ENCODE data around the gene GAA.

GAA gene

DNA sequence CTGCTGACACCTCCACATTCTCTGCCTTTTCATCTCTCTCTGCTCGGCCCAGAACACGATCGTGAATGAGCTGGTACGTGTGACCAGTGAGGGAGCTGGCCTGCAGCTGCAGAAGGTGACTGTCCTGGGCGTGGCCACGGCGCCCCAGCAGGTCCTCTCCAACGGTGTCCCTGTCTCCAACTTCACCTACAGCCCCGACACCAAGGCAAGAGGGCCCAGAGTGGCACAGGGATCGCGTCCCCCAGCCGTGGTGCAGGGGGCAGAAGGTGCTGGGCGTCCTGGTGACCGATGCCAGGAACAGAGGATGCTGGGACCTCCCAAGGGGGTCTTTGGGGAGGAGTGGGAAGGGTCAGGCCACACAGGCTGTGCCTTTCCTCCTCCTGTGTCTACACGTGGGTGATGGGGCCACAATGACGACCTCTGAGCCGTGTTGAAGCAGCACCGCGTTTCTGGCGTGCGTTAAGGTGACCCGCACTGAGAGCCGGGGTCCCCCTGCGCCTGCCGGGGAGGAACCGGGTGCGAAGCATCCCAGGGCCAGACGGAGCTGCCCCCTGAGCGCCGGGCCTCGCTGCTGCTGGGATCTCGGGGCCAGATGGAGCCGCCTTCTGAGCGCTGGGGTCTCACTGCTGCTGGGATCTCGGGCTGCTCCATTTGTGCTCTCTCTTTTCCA is 17.4 kb downstream of the GAA start:
- DNase-seq, result no peak

DNA sequence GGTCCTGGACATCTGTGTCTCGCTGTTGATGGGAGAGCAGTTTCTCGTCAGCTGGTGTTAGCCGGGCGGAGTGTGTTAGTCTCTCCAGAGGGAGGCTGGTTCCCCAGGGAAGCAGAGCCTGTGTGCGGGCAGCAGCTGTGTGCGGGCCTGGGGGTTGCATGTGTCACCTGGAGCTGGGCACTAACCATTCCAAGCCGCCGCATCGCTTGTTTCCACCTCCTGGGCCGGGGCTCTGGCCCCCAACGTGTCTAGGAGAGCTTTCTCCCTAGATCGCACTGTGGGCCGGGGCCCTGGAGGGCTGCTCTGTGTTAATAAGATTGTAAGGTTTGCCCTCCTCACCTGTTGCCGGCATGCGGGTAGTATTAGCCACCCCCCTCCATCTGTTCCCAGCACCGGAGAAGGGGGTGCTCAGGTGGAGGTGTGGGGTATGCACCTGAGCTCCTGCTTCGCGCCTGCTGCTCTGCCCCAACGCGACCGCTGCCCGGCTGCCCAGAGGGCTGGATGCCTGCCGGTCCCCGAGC is 17.9 kb downstream of the GAA start:
- DNase-seq, result no peak

DNA sequence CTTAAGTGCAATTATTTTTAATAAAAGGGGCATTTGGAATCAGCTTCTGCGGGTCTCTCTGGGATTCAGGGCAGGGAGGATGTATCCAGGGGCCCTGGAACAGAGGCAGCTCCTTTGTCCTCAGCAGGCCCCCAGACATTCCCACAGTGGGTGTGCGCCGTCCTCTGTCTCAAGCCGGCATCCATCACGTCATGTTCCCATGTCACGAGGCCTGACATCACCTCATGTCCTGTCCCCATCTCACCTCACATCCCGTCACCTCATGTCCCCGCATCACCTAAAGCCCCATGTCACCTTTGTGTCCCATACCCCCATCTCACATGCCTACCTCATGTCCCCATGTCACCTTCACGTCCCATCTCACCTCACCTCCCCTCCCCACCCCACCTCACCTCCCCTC is 18.5 kb downstream of the GAA start:
- DNase-seq, result no peak

DNA sequence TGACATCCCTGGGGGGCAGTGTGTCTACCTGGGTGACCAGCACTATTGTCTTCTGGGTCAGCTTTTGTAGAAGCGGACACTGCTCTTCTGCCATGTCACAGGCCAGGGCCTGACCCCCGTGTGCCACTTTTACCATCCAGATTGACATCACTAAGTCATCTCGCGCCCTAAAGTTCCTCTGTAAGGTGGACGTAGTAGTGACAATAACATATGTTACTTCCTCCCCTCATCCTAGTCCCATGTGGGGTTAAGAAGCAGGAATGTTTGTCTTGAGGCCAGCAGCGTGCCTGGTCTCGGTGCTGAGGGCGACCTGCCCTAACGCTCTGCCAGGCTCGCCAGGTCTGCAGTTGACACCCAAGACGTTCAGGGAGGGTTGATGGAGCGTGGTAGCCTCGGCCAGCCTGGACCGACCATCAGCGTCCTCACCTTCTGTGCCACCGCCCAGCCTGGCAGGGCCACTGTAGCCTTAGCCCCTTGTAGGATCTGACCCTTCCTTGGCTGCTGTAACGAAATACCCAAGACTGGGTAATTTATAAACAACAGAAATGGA is 20.7 kb downstream of the GAA start:
- DNase-seq, result no peak

DNA sequence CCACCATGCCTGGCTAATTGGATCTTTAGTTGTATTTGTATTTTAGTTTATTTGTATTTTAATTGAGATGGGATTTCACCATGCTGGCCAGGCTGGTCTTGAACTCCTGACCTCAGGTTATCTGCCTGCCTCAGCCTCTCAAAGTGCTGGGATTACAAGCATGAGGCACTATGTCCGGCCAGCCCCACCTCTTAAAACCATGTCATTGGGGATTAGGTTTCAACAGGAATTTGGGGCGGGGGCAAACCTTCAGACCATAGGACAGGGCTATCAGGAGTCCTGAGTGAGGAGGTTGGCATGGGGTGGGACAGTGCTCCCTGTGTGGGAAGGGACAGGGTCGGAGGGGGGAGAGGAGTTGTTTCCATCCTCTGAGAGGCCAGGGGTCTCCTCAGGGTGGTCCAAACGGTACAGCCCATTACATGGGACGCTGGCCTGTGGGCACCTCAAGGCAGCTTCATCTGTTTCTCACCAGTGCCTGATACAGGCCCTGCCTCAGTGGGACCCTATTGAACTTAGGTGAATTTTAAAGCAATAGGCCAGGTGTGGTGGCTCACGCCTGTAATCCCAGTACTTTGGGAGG is 21.6 kb downstream of the GAA start:
- DNase-seq, result no peak

DNA sequence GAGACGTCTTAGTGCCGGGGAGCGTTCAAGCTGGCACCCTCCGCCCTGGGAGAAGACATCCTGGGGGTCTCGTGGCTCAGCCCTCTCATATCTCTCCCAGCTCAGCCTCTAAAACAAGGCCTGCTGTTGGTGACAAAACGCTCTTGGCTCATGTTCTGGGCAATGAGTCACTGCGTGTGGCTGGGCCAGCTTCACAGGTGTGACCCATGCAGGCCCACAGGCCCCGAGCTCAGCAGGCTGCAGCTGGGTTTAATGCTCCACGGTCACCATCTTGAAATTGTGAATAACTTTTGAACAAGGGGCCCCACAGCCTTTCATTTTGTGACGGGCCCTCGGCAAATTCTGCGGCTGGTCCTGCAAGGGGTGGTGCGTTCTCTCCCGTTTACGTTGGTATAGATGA is 22.4 kb downstream of the GAA start:
- DNase-seq, result no peak

DNA sequence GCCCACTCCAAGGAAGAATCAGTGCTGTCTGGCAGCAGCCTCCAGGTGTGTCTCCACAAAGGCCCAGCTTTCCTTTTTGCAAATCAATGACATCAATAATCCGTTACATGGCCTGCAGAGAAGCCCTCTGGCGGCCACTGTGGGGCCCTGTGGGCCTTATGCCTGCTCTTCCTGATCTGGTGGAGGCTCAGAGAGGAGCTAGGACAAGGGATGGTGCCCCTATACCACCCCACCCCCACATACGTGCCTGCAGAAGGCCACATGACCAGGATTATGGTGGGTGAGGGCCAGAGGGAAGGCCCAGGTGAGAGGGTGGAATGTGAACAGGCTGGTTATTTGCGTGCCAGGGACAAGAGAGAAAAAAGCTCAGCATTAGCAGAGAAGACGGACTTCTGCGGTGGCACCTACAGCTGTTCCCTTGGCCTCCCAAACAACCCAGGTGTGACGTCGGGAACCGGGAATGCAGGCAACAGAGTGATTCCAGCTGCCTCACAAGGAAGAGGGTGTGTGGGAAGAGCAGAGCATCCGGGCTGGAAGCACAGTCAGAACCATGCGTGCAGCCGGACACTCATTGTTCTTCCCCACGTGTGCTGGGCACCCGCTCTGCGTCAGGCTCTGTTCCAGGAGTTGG is 23.1 kb downstream of the GAA start:
- no peak for DNase-seq

DNA sequence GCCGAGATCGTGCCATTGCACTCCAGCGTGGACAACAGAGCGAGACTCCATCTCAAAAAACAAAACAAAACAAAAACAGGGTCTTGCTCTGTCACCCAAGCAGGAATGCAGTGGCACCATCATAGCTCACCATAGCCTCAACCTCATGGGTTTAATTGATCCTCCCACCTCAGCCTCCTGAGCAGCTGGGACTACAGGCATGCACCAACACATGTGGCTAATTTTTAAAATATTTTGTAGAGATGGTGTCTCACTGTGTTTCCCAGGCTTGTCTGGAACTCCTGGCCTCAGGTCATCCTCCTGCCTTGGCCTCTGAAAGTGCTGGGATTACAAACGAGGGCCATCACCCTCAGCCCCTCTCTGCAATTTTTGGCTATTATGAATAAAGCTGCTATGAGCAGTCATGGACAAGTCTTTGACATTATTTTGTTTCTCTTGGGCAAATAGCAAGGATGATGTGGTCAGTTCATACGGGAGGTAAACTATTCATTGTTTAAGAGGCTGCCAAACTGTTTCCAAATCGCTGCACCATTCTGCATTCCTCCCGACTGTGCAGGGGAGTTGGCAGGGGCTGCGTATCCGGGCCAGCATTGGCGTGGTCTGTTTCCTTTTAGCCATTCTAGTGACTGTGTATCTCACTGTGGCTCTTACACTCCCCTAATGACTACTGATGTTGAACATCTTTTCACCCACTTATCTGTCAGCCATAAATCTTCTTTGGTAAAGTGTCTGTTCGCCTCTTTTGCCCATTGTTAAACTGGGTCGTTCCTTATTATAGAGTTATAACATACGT is 24.5 kb downstream of the GAA start:
- DNase-seq, result no peak

DNA sequence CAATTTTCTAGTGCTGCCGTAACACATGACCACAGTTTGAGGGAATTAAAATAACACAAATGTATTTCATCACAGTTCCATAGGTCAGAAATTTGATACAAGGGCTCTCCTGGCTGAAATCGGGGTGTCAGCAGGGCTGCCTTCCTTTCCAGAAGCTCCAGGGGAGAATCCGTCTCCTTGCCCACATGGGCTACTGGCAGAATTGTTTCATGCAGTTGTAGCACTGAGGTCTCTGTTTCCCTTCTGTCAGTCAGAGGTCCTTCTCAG is 25.0 kb downstream of the GAA start:
- DNase-seq, result no peak

DNA sequence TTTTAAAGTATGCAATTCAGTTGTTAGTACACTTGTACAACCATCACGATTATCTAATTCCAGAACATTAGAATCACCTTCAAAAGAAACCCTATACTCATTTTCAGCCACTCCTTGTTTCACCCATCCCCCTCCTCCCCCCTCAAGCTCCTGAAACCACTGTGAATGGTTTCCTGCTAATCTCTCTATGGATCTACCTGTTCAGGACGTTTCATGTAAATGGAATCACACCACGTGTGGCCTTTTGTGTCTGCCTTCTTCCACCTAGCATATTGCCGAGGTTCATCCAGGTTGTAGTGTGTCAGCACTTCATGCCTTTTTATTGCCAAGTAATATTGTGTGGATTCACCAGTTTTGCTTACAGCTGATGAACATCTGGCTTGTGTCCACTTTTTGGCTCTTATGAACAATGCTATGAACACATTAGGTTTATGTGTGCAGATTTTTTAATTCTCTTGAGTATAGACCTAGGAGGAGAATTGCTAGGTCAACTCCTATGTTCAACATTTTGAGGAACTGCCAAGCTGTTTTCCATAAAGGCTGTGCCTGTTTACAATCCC is 27.7 kb downstream of the GAA start:
- no peak for DNase-seq

DNA sequence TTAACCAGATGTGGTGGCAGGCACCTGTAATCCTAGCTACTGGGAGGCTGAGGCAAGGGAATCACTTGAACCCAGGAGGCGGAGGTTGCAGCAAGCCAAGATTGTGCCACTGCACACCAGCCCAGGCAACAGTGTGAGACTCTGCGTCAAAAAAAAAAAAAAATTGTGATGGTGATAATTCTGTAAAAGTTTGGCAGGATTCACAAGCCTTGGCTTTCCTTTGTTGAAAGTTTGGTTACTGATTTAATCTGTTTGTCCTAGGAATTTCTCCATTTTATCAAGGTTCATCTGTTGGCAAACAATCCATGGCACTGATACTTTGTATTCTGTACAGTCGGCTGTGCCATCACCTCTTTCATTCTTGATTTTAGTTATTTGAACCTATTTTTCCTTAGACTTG is 29.6 kb downstream of the GAA start:
- no peak for DNase-seq

DNA sequence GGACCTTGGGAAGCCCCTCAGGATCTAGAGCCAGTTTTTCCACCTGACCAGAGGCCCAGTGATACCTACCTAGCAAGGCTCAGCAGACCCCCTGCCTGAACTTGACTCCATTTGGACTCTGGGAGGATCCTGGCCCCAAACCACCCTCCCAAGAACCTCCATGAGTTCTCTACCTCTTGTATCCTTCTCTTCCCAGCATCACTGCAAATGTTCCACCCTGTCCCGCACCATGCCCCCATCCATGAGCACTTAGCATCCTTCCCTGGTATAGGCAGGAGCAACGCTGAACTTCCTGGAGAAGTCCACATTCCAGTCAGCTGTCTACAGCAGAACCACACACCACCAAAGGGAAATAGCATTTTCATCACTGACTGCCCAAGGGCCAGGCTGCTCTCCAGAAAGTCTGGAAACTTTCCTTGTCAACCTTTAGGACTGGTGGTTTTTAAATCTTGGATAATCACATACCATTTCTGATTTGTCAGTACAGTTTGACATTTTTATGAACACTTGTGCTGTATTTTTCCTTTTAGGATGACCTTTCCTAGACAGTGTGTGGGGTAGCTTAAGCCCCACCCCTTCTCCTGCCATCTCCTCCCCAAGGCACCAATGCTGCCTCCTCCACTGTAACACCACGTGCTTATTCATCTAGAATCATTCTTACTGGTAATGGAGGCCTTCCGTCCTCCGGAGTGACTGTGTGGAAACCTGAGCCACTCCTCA is 31.7 kb downstream of the GAA start:
- no peak for DNase-seq

DNA sequence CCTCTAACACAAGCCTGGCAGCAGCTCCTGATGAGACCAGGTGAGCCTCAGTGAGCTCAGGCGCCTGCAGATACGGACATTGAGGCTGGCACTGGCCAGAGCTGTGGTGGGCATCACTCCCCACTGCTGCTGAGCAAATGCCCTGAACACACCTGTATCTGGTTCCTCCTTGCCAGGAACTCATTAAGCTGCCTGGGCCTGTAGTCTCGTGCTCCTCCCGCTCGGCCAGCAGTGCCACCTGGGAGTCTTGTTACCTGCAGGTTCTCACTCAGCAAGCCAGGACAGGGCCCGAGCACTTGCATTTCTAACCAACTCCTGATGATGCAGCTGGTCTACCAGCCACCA is 32.2 kb downstream of the GAA start:
- no peak for DNase-seq

DNA sequence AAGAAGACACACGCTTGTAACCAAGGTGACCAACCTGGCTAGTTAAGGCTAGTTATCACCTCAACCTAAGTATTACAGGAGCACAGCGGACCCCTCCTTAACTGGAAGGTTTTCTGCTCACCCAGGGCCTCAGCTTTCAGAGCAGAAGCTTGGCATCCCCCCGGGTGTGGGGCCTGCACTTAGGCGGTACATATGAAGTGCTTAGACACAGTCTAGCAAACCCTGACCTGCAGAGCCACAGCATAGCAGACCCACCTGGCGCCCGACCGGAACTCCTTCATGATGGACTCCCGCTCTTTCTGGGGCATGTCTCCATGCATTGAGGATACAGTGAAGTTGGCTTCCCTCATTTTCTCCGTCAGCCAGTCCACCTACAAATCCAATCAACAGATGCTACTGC is 35.8 kb downstream of the GAA start:
- no peak for DNase-seq

DNA sequence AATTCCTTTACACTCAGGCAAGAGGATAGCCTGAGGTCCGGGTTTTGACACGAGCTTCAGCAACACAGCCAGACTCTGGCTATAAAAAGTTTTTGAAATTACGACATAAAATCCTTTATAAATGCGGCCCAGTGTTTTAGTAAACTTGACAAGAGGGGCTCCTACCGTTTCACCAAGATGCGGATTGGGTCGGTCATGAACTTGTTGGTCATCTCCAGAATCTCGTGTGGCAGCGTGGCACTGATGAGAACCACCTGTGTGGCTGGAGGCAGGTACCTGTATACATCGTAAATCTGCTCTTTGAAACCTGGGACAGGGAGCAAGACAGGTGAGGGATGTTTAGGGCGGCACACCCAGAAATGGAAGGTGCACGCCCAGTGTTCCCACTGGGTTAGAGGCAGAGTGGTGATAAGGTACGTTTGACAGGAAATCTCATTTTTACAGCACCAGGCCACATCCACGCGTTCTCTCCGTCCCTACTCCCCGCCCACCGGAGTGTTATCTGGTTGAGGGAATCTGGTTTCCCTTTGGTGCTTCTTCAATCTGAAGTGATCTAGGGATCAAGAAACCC is 37.6 kb downstream of the GAA start:
- DNase-seq, result no peak

DNA sequence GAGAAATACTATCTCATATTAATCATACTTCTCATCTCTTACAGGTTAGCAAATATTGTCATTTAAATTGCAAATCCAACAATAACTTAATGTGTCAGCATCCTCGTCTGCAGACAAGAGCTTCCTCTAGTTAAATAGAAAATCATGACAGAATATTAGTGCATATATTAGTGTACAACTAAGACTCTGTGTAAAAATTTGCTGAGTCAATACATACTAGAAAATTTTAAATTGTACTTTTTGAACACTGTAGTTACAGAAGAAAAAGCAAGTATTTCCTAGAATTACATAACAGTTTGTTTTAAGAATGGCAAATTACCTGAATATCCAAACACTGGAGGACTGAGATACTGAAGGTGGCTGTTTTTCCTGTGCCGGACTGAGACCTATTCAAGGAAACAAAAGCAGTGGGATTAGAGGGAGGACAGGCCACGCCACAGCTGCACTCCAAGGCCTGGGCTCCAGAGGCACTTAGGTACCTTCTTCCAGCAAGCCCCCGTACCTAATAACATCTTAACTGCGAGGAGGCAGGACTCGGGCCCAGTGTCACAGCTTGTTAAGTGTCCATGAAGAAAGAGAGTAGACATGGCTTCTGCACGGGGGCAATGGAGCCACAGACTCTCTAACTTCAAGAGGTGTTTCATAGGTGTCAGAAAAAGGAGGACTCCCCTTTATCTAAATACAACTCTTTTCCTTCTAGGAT is 40.2 kb downstream of the GAA start:
- no peak for DNase-seq

DNA sequence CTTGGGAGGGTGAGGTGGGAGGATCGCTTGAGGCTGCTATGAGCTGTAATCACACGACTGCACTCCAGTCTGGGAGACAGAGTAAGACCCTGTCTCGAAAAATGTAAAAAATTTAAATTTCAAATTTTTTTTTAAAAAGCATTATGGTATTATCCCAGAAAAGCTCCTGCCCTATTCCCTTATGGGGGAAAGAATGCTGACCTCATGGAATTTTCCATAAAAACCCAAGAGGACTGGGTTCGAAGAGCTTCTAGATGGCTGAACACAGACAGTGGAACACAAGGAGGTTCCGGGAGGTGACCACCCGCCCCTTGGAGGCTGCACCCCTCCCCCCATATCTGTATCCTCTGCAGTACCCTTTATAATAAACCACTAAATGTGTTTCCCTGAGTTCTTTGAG is 41.5 kb downstream of the GAA start:
- DNase-seq, result no peak

DNA sequence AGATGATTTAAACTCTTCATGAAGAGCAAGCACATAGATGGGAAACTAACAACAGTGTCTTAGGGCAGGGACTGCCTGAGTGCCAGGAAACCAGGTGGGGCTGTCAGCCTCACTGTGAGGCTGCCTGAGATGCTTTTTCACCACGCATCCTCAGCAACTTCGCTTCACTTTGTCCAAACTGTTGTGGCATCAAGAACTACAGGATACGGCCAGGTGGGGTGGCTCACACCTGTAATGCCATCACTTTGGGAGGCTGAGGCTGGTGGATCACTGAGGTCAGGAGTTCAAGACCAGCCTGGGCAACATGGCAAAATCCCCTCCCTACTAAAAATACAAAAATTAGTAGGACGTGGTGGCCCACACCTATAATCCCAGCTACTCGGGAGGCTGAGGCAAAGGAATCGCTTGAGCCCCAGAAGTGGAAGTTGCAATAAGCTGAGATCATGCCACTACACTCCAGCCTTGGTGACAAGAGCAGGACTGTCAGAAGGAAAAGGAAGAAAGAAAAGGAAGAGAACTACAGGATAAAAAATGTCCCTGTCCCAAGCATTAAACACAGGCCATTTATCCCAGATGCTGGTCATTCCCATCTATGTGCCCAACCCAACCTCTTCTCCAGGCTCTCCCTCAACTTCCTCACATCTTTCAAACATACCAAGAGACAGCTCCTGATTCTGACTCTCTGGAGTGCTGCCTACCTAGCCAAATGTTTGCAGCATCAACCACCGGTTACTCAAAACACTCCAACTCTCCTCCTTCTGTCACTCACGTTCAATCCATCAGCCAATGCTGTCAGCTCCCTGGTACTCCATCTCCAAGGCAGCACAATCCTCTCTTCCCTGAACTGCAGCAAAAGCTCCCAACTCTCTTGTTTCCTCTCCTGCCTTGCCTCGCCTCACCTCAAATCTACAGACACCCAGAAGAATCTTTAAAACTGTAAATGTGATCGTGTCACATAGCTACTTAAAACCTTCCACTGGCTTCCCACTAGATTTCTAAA is 44.0 kb downstream of the GAA start:
- DNase-seq, result no peak

DNA sequence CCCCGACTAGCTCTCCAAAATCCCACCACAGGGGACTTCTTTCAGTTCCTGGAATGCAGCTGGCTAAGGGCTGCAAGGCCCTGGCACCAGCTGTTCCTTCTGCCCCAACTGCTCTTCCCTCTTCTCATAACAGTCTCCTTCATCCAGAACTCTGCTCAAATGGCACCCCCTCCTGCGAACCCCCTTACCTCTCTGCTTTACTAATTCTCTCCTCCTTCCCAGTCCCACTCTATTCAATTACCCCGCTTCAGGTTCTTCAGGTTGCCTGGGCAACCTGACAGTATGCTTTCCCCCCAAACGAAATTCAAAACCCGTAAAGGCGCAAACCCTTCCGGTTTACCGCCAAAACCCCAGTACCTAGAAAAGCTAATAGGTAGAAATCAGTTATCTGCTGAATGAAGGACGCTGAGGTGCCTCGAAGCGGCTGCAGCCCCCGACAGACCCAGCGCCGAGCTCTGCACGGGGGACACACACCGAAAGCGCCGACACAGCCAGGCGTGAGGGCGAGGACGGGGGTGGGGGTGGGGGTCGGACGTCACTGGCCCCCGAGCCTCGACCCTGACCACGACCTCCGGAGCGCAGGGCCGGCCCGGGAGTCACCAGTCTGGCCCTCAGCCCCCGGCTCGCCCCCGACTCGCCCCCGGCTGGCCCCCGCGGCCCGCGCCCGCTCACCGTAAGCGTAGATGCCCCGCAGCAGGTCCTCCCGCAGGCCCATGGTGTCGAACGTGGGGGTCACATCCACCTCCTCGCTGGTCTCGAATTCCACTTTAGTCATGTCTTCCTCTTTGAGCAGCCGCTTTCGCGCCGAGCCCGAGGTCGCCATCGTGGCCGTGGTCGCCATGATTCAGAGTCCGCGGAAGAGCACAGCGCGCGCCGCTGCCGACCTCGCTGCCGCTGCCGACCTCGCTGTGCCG is 45.0 kb downstream of the GAA start:
- DNase-seq, result no peak
